Tongue (tissue), 2 donors: ENCODE data around the gene SFTPB. TPM values are rescaled to one million over a fixed set of nuclear protein-coding genes. Genes with fewer than 3 reads are reported as not detected.
"Not testable (repeated sequence)": the region's sequence is repeated elsewhere in the genome, so short reads cannot be mapped to it uniquely, and the experiment has no call there.

Experiments
- DNase-seq: peaks from one replicate; pipeline ENCODE4 v3.0.0-alpha.2; 2015
- total RNA-seq: library from RNA; depleted of rRNA; stranded (reverse); fragments of >200 nt; gene quantifications from one replicate; pipeline ENCODE4 v1.2.3, GENCODE V29; 2014

SFTPB gene
- total RNA-seq, 1 donor from 2014 or later = 21.7 TPM

- DNase-seq = no peak
Observed at GRCh38 chr2:85653996-85654395, 14.0 kb downstream of the SFTPB start.

DNA sequence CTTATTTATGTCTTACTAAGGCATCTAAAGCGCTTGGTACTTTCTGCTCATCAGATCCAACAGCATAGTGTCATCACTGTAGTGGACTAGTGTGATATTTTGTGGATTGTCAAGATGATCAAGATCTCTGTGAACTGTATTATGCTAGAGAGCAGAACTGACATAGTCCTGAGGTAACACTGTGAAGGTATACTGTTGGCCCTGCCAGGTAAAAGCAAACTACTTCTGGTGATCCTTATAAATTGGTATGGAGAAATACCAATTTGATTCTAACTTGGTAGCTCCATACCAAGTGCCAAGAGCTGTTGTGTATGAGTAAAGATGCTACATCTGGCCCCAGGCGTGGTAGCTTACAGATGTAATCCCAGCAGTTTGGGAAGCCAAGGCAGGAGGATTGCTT, 15.9 kb downstream of the SFTPB start:
- DNase-seq = no peak

- DNase-seq = no peak
Observed at GRCh38 chr2:85651097-85651496, 16.9 kb downstream of the SFTPB start.

DNA sequence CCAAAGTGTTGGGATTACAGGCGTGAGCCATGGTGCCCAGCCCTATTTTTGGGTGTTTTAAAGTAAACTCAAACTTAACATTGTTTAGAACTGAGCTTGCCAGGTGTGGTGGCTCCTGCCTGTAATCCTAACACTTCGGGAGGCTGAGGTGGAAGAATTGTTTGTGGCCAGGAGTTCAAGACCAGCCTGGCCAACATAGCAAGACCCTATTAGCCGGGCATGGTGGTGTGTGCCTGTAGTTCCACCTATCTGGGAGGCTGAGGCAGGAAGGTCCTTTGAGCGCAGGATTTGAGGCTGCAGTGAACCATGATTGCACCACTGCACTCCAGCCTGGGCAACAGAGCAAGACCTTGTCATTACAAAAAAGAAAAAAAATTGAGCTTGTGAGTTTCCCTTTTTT, 17.5 kb downstream of the SFTPB start:
- no peak for DNase-seq

DNA sequence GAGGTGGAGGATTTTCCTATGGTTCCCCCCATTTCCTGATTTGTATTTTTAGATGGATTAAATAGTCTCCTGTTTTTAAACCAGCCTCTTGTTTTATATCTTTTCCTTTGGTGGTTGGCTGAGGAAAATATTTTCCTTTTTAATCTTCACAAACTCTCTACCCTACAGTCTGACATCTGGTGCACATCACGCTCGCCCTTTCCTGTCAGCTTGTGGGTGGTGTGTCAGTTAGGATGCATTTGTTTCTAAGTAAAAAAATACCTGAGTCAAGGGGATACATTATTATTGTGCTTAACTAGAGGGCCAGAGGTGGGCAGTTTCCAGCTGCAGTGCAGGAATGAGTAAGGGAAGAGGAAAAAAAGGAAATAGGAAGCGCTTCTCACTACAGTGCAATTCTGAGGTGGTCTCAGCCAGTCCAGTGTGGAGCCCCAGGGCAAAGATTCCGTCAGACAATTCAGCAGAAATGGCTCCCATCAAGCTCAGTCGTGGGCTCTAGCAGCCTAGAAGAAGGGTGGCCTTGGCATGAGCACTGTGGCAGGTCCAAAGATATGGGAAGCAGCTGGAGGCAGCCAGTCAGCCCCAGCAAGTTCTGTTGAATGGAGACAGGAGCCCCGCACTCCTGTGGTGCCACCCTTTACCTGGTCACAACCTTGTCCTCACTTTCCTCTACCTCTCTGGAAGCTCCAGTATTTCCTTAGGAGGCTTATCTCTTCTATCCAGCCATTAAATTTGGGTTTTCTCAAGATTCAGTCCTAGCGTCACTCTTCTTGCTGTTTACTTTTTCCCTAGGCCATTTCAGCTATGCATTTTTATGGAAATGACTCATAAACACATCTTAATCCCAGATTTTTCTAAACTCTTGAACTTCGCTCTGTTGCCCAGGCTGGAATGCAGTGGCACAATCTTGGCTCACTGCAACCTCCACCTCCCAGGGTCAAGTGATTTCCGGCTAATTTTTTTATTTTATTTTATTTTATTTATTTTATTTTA, 18.5 kb downstream of the SFTPB start:
- DNase-seq = no peak

GRCh38 chr2:85648619-85649018, 19.4 kb downstream of the SFTPB start:
- peak; percentile 12 for DNase-seq

DNA sequence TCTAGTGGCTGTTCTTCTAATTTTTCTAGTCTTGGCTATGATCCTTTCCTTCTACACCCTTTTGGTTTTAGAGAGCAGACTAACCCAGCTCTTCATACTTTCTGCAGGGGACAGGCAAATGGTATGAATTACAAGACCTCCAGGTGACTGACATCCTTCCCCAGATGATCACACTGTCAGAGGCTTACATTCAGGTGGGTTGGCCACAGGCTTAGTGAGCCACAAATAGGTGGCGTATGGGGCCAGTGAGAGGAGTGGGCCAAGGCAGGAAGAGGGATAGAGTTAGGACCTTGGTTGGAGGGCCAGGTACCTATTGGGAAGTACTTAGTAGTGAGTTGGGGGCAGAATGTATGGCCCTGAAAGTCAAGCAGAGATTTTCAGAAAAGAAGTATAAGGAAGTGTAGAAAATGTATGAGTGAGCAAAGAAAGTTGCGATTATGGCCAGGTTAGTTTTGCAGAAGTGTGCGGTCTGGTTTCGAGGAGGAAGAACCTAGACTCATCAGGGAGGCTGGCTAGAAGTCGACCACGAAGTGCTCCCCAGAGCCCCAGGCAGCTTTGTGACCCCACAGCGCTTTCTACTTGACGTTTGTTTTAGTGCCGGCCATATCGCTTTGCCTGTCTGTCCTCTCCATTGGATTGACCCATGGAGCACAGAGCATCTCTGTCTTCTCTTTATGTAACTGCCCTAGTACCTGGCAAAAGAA, 20.0 kb downstream of the SFTPB start:
- no peak for DNase-seq

- no peak for DNase-seq
Observed at GRCh38 chr2:85646166-85646565, 21.8 kb downstream of the SFTPB start.

DNA sequence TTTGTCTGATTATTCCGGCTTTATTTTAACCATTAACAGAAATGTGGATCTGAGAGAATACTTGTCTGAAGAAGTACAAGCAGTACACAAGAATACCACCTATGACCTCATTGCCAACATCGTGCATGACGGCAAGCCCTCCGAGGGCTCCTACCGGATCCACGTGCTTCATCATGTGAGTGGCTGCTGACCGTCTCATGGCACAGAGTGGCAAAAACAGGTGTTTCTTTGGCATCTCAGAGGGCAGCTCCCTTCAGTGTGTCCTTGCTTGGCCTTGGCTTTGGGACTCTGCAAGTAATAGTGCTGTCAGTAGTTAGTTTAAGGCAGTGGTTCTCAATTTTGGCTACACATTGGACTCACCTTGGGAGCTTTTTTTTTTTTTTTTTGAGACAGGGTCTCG, 23.1 kb downstream of the SFTPB start:
- DNase-seq = no peak

GRCh38 chr2:85642725-85643124, 25.3 kb downstream of the SFTPB start:
- DNase-seq = no peak

DNA sequence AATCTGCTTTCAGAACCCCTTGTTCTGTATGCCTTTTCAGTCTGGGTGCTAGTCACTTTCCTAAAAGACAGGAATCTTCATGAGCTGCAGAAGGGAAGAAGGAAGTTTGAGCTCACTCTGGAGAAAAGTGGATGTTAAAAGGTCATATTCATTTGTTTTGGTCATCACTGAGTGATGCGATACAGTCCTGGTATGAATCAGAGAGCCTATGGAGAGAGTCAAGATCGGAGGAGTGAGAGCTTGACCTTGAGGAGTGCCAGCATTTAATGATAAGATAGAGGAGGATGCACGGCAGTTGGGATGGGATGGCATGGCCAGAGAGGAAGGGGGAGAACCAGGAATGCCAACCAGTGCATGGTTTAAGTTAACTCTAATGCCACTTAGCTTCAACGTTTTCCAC, 32.4 kb downstream of the SFTPB start:
- DNase-seq = no peak

GRCh38 chr2:85635011-85635410, 33.0 kb downstream of the SFTPB start:
- no peak for DNase-seq

GRCh38 chr2:85631316-85631715, 36.7 kb downstream of the SFTPB start:
- no peak for DNase-seq

- no peak for DNase-seq
Observed at GRCh38 chr2:85628658-85629057, 39.3 kb downstream of the SFTPB start.

DNA sequence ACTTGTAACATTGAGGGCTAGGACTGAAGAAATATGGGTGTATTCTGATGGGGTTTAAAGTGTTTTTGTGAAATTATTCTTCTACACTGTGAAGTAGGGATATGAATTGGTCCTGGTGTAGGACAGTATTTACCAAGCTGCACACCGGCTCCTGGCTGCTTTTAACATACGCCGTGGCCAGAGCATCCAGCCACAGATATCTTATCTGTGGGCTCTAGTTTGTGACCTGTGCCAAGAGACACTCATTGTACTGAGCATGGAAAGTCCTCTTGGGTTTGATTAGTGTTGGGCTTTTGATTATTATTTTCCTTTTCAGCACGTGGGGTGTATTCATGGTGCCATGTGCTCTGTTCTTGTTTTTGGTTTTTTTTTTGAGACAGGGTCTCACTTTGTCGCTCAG, 44.0 kb downstream of the SFTPB start:
- no peak for DNase-seq

- no peak for DNase-seq
Observed at GRCh38 chr2:85621338-85621737, 46.7 kb downstream of the SFTPB start.

DNA sequence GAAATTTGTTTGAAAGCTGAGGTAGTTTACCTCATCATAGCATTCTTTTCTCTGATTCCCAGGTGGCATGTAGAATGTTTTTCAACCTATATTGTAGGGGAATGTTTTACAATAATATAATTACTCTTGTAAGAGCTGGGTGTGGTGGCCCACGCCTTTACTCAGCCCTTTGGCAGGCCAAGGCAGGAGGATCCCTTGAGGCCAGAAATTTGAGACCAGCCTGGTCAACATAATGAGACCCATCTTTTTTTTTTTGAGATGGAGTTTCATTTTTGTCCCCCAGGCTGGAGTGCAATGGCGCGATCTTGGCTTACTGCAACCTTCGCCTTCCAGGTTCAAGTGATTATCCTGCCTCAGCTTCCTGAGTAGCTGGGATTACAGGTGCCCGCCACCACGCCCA, 48.4 kb downstream of the SFTPB start:
- no peak for DNase-seq

DNA sequence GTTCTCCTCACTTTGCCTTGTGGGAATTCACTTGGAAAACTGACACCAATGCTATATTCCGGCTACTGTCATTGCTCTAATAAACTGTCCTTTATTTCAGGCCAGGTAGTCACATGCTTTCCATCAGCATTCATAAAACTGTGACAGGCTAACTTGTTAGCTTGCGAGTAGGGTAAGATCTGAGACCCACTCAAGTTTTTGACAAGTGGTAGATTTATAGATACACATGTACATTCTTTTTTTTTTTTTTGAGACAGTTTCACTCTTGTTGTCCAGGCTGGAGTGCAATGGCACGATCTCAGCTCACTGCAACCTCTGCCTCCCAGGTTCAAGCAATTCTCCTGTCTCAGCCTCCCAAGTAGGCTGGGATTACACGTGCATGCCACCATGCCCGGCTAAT, 50.3 kb downstream of the SFTPB start:
- DNase-seq = not testable (repeated sequence)

GRCh38 chr2:85615413-85615728, 52.6 kb downstream of the SFTPB start:
- no peak for DNase-seq

GRCh38 chr2:85614757-85615156, 53.2 kb downstream of the SFTPB start:
- not testable (repeated sequence) for DNase-seq

GRCh38 chr2:85613717-85614515, 54.1 kb downstream of the SFTPB start:
- peak; percentile 24 for DNase-seq

DNA sequence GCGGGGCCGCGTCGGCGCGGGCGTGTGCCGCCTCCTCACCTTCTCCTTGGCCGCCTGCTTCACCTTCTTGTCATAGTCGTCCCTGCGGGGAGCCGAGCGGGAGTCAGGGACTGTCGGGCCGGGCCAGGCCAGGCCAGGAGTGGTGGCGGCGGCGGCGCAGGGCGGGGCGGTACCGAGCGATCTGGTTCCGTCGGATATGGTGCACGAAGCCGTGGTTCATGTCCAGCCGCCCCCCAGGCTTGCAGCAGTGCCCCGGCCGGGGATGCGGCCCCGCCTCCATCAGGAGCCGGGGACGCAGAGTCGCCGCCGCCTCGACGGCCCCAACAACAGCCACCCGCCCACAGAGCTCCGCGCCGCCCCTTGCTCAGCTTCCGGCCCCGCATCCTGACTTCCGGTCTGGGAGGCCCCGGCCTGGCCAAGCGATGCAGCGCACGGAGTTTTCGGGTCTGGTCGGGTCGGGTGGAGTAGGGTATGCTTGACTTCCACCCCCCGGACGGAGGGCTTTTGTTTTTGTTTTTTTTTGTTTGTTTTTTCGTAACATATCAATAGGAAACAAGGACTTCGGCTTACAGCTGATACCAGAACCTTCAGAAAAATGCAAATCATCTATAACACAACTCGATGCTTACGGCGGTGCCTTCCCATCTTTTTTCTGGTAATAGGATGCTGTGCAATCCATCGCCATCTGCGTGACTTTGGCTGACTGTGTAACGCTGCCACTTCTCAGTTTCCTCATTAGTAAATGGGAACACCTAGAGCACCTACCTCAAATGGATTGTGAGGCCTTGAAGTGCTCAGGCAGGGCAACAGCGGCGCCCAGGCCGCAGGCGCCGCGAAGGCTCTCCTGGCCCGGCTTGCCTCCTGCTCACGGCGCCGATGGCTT, 56.1 kb downstream of the SFTPB start, which contains the start of gene C2orf68:
Gene C2orf68 (minus strand): TSS at position 362 of the 883 bp plus-strand sequence. CDS start 82 bp downstream, at position 280.
- peak; percentile 97 for DNase-seq
